Panc1 (cell line): Measurements from ENCODE around the gene TLE1. TPM values are rescaled to one million over a fixed set of nuclear protein-coding genes. Genes with fewer than 3 reads are reported as not detected.

ENCODE experiments used
- ATAC-seq: fragments of 200-7000 bp; cut with Tn5 transposase; 2 replicates; pipeline ENCODE4 v1.9.1; 2020; ENCODE audit warnings: mild to moderate bottlenecking, moderate library complexity
- BruUV-seq: library from RNA; stranded (reverse); fragments of 400-500 nt; replicated peaks from 2 replicates; lab custom pipeline; 2021; lab: Mats Ljungman, UMichigan
- CTCF ChIA-PET: fragments of 300-600 bp; sonication (Branson Sonifier 250); formaldehyde crosslinking; loops from one replicate; lab custom pipeline; 2022; ENCODE audit warnings: antibody characterized with exemption; lab: Charles Lee
- POLR2A ChIA-PET: fragments of 300-600 bp; sonication (Branson Sonifier 250); formaldehyde crosslinking; loops from one replicate; lab custom pipeline; 2022; ENCODE audit warnings: antibody characterized with exemption; lab: Charles Lee
- DNase-seq: peaks from one replicate; pipeline ENCODE4 v3.0.0-alpha.2; 2010; ENCODE audit warnings: low read depth, low spot score
- H3K27ac ChIP-seq: 2 replicates; pipeline ENCODE4 v1.5.1; 2011; ENCODE audit warnings: mild to moderate bottlenecking, low read length, inconsistent platforms
- H3K27me3 ChIP-seq: fragments of 200-500 bp; sonication (Bioruptor generic); 2 replicates; pipeline ENCODE4 v1.6.0; 2014; ENCODE audit warnings: low read length, inconsistent platforms; ENCODE audit not compliant: control insufficient read depth, insufficient read depth
- H3K36me3 ChIP-seq: fragments of 200-500 bp; sonication (Bioruptor generic); 2 replicates; pipeline ENCODE4 v1.5.1; 2014; ENCODE audit warnings: inconsistent platforms, mild to moderate bottlenecking, low read length, moderate library complexity; ENCODE audit not compliant: control insufficient read depth, insufficient read depth
- H3K4me1 ChIP-seq: 2 replicates; pipeline ENCODE4 v1.5.1; 2011; ENCODE audit warnings: inconsistent platforms, mild to moderate bottlenecking, low read length, moderate library complexity; ENCODE audit not compliant: control insufficient read depth, insufficient read depth
- H3K4me3 ChIP-seq, 2 experiments: 2 replicates each; pipeline ENCODE4 v1.5.1; 2011 to 2012; ENCODE audit warnings: low read depth in 2 of 2, low read length in 2 of 2, mild to moderate bottlenecking in 2 of 2, inconsistent platforms in 1 of 2, moderate library complexity in 1 of 2
- H3K9me3 ChIP-seq: fragments of 200-500 bp; sonication (Bioruptor generic); 2 replicates; pipeline ENCODE4 v1.5.1; 2014; ENCODE audit warnings: low read depth, mild to moderate bottlenecking, inconsistent platforms, low read length, moderate library complexity; ENCODE audit not compliant: control insufficient read depth, insufficient read depth
- CTCF ChIP-seq: fragments of 450-650 bp; IDR thresholded peaks from 2 replicates; pipeline ENCODE4 v1.5.1; 2017; ENCODE audit warnings: mild to moderate bottlenecking
- POLR2AphosphoS5 ChIP-seq: IDR thresholded peaks from 2 replicates; pipeline ENCODE4 v1.6.1; 2012; ENCODE audit warnings: mild to moderate bottlenecking, low read depth, low read length, moderate library complexity
- REST ChIP-seq, 2 experiments: IDR thresholded peaks; 2 replicates each; pipeline ENCODE4 v1.6.1; 2011 to 2012; ENCODE audit warnings: low read depth in 2 of 2, control low read depth in 1 of 2, low read length in 1 of 2, mild to moderate bottlenecking in 1 of 2, moderate library complexity in 1 of 2; ENCODE audit not compliant: insufficient read depth in 1 of 2
- SIN3A ChIP-seq: IDR thresholded peaks from 2 replicates; pipeline ENCODE4 v1.6.1; 2012; ENCODE audit warnings: low read depth, mild to moderate bottlenecking, low read length, moderate library complexity, borderline replicate concordance; ENCODE audit not compliant: insufficient read depth
- TCF7L2 ChIP-seq: IDR thresholded peaks from 2 replicates; pipeline ENCODE4 v1.6.1; 2011; ENCODE audit warnings: mild to moderate bottlenecking, low read depth, low read length, inconsistent platforms
- in situ Hi-C: cut with HindIII; loops from 2 replicates; pipeline ENCODE4 v1.10.0; 2016; ENCODE audit warnings: low sequenced_read_pairs, low pct_unique_long_range_greater_than_20kb
- intact Hi-C: fragments of 100-400 bp; cut with micrococcal nuclease; formaldehyde crosslinking; loops from one replicate; pipeline ENCODE4 v1.10.0; 2022; ENCODE audit not compliant: unreplicated experiment
- total RNA-seq: library from RNA; stranded (reverse); gene quantifications from one replicate; pipeline ENCODE4 v1.2.1, GENCODE V29; 2021; ENCODE audit not compliant: unreplicated experiment

TLE1 gene
- total RNA-seq, 1 experiment from 2014 or later, result 12.9 TPM

GRCh38 chr9:81597419-81598122, 91.8 kb downstream of the TLE1 start:
- Histone ChIP-seq H3K27me3 (no peaks in the 10 kb centered on the region), H3K4me1 (no peaks in the 10 kb centered on the region), H3K4me3 (no peak overlapping the region), H3K9me3 (no peaks in the 10 kb centered on the region), H3K27ac (no peak overlapping the region), H3K36me3 (no peaks in the 10 kb centered on the region)
- no peak for TF ChIP-seq CTCF
- no peak for TF ChIP-seq REST (IDR thresholded peaks at IDR 0.05; ENCODE audit: insufficient read depth in 1 of 2, low read depth in 2 of 2, low read length in 1 of 2)
- no peak for TF ChIP-seq TCF7L2
- no peak for TF ChIP-seq SIN3A
- TF ChIP-seq POLR2AphosphoS5, result no peak
- CTCF ChIA-PET, result no interaction called here
- POLR2A ChIA-PET, result no interaction called here
- BruUV-seq, result no TSS peak
- DNase-seq (no peak), ATAC-seq (no peak)
- in situ Hi-C loops (no loop called here), intact Hi-C loops (no loop called here)

- in situ Hi-C loops, result no loop called here
- no peak overlapping the region for H3K4me3 ChIP-seq
- no peaks in the 10 kb centered on the region for H3K9me3 ChIP-seq
- no peaks in the 10 kb centered on the region for H3K4me1 ChIP-seq
- CTCF ChIA-PET, result no interaction called here
- no peak for ATAC-seq
- POLR2A ChIA-PET, result no interaction called here
- no peak for TF ChIP-seq CTCF
- intact Hi-C loops, result no loop called here
- H3K27me3 ChIP-seq, result no peaks in the 10 kb centered on the region
- BruUV-seq, result no TSS peak
- no peak for DNase-seq
- H3K27ac ChIP-seq, result no peak overlapping the region
- no peaks in the 10 kb centered on the region for H3K36me3 ChIP-seq
Observed at GRCh38 chr9:81596679-81597418, 92.5 kb downstream of the TLE1 start.
